NCI-H146 (cell line): ENCODE results near the gene IGF2BP2.
A peak's percentile ranks its signal among the peaks of the same experiment; 100 is the strongest.
"Not testable (repeated sequence)": the region's sequence is repeated elsewhere in the genome, so short reads cannot be mapped to it uniquely, and the experiment has no call there.

Experiments
- DNase-seq: peaks from one replicate; lab custom pipeline; 2025; lab: John Stamatoyannopoulos, UW

Gene IGF2BP2

DNA sequence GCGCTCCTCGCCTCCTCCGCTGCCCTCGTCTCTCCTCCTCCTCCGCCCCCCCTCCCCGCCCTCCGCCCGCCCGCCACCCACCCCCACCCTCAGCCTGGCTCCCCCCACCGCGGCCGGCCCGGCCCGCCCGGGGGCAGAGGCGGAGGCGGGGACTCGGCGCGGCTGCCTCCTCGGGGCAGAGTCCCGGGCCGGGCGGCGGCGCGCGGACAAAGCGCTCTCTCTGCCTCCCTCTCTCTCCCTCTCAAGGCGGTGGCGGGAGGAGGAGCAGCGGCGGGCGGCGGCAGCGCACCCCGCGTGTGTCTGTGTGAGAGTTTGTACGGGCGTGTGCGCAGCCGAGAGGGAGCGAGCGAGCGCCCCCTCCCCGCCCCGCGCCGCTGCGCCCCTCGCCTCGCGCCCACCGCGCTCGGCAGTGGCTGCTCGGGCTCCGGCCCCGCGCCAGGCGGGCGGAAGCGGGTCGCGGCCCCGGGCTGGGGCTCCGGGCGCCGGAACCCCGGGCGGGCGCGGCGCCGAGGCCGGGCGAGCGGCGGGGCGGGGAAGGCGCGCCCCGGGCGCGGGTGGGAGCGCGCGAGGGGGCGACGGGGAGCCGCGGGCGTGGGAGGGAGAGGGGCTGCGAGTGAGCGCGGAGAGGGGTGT, at the start of gene IGF2BP2:
IGF2BP2 (minus strand) TSS at position 37 of the 633 bp plus-strand sequence. CDS start 82 bp downstream, outside the sequence.
- DNase-seq: peak; percentile 66

DNA sequence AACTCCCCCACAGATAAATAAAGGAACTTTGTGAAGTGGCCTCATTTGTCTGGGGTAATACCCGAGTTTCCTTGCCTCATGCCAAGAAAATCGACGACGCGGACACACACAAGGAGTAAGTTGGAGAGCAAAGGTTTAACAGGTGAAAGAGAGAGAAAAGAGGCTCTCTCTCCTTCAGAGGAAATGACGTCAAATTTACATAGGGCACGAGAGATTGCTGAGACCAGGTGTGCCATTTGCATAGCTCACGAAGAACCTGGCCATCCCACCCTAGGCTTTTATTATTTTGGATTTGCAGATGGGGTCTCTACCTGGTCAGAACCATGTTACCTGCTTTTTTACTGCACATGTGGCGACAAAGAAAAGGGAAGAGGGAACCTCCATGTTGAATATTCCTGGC, 49.3 kb upstream of the IGF2BP2 start:
- DNase-seq: peak; percentile 81

DNA sequence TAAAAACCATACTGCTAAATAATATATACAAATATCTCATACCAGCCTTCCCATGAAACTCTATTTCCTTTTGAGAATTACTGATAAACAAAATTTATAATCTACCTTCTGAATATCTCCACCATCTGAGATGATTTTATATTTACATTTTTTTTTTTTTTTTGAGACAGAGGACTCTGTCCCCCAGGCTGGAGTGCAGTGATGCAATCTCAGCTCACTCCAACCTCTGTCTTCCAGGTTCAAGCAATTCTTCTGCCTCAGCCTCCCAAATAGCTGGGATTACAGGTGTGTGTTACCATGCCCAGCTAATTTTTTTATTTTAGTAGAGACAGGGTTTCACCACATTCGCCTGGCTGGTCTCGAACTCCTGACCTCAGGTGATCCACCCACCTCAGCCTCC, 42.8 kb upstream of the IGF2BP2 start:
- no peak for DNase-seq

DNA sequence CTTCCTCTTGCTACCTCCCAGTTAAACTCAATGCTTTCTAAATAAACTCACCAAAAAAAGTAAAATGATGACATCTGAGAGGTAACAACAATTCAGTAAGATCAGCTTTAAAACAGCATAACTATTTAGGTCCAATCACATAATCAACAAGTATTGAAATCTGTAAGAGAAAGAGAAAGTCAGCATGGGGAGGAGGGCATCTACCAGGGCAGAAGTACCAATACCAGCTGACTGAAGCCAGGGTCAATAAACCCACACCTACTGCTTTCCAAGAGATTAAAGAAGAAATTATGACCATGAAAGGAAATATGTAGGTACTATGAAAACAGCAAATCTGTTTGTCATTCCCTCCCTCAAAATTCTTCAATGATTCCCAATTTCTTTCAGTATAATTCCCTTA, 42.2 kb upstream of the IGF2BP2 start:
- DNase-seq: no peak

DNA sequence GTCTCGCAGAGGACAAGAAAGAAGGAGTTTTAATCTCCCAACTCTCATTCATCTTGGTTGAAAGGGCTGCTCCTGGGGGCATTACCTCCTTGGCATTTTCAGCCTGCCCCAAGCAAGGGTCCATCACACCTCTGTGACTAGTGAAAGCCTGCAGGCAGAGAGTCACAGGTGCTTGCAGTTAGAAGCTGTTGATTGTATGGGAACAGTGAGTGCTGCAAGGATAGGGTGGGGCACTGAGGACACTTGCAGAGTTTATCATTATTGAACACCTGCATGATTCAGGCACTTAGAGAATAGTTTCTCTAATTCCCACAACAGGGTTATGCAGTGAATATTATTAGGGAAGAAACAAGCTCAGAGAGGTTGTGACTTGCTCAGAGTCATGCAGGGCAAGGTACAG, 41.7 kb upstream of the IGF2BP2 start:
- DNase-seq: no peak

DNA sequence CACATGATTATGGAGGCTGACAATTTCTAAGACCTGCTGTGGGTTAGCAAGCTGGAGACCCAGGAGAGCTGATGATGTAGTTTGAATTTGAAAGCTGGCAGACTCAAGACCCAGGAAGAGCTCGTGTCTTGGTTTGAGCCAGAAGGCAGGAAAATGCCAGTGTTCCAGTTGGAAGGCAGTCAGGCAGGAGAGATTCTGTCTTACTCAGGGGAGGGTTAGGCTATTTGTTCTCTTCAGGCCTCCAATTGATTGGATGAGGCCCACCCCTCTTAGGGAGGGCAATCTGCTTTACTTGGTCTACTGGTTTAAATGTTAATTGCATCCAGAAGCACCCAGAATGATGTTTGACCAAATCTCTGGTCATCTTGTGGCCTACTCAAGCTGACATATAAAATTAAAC, 40.4 kb upstream of the IGF2BP2 start:
- DNase-seq: no peak

DNA sequence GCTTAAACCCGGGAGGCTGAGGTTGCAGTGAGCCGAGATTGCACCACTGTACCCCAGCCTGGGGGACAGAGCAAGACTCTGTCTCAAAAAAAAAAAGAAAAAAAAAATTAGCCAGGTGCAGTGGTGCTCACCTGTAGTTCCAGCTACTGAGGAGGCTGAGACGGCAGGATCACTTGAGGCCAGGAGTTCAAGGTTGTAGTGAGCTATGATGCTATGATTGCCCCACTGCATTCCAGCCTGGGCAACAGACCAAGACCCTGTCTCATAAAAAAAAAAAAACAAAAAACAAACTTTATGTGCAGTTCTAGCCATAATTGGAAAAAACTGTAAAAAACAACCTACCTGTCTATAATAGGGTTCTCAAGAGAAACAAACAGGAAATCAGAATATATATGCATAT, 39.9 kb upstream of the IGF2BP2 start:
- DNase-seq: no peak

DNA sequence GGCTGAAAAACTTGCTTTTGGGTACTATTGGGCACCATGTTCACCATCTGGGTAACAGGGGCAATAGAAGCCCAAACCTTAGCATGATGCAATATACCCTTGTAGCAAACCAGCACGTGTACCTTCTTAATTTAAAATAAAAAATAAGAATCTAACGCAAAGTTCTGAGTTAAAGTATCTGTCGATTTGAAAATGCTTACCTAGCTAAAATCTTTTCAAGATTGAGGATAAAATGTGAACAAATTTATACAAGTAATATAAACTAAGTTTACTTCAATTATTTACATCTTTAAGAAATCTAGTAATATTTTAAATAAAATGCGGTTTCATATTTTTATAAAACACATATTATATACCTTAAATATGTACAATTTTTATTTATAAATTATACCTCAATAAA, 38.1 kb upstream of the IGF2BP2 start:
- no peak for DNase-seq

DNA sequence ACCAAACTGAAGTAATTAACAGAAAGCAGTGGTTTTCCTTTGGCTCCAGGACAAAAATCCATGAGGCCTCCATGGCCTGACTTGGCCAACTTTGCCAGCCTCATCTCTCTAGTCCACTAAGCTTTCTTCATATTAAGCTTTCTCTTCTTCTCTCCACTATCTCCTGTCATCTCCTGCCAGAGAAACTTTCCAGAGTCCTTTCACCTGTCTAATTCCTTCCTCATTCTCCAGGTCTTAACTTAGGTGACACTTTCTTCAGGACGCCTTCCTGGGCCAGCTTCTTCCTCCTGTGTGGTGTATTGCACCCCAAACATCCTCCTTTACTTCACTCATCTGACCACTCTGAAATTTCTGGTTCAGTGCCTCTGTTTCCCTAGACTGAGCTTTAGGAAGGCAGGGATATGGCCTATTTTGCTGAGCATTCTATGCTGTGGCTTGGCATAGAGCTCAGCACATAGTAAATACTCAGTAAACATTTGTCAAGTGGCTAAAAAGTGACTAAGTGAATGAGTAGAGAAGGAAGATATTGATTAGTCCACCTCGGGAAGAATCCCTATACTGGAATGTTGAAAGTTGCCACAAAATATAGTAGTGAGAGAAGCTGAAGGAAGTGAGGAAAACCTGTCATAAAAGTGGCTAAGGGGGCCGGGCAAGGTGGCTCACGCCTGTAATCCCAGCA, 34.6 kb upstream of the IGF2BP2 start:
- no peak for DNase-seq

DNA sequence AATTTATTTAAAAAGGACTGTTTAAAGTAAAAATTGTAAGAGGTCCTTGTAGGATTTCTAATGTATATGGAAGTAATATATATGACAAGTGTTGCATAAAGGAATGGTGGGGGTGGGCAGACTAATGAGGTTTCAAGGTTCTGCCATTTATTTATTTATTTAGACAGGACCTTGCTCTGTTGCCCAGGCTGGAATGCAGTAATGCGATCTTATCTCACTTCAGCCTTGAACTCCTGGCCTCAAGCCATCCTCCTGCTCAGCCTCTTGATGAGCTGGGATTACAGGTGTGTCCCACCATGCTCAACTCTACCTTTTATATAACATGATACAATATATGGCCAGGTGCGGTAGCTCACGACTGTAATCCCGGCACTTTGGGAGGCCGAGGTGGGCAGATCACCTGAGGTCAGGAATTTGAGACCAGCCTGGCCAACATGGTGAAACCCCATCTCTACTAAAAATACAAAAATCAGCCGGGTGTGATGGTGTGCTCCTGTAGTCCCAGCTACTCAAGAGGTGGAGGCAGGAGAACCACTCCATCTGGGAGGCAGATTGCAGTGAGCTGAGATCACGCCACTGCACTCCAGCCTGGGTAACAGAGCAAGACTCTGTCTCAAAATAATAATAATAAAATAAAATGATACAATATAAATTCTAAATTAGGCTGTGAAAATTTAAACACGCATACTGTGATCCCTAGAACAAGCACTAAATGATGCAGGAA, 33.8 kb upstream of the IGF2BP2 start:
- DNase-seq: no peak

DNA sequence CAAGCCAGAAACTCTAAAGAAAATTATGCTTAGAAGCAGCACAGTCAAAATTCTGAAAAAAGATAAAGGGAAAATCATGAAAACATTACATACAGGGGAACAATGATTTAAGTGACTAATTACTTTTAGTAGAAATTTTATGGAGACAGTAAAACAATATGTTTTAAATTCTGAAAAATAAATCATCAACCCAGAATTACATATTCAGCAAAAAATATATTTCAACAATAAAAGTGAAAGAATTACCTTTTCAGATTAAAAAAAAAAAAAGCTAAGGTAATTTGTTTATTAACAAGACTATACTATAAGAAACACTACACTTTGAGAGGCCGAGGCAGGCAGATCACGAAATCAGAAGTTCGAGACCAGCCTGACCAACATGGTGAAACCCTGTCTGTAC, 32.4 kb upstream of the IGF2BP2 start:
- no peak for DNase-seq

DNA sequence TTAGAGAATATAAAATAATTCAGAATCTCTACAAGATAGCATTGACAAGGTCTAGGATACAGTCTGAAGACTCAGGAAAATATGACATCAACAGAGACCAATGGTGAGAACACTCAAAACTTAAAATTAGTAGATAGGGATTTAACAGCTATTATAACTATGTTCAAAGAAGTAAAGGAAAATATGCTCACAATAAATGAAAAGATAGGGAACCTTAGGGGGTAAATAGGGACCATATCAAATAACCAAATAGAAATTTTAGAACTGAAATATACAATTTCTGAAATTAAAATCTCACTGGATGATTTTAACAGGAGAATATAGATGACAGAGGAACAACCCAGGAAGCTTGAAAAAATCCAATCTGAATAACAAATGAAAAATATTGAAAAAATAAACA, 31.8 kb upstream of the IGF2BP2 start:
- DNase-seq: no peak

DNA sequence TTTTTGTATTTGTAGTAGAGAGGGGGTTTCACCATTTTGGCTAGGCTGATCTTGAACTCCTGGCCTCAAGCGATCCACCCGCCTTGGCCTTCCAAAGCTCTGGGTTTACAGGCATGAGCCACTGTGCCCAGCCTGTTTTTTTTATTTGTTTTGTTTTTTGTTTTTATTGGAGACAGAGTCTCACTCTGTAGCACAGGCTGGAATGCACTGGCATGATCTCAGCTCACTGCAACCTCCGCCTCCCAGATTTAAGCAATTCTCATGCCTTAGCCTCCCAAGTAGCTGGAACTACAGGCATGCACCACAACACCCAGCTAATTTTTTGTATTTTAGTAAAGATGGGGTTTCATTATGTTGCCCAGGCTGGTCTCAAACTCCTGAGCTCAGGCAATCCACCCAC, 28.9 kb upstream of the IGF2BP2 start:
- DNase-seq: not testable (repeated sequence)

DNA sequence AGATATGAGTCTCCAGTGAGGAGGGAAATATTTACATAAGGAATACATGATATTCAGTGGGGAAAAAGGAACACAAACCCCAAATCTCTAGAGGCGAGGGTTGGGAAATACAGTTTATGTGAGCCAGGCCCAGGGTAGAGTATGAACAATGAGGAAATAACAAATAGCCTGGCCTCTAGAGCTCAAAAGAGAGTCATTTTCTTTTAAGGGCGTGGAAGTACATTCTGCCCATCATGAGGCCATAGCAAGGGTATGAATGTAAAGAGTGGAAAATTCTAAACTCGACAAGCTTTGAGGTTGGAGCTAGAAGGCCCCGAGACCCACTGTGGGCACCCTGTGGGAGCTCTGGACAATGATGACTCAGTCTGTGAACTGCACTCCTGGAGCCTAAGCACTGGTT, 27.8 kb upstream of the IGF2BP2 start:
- no peak for DNase-seq

DNA sequence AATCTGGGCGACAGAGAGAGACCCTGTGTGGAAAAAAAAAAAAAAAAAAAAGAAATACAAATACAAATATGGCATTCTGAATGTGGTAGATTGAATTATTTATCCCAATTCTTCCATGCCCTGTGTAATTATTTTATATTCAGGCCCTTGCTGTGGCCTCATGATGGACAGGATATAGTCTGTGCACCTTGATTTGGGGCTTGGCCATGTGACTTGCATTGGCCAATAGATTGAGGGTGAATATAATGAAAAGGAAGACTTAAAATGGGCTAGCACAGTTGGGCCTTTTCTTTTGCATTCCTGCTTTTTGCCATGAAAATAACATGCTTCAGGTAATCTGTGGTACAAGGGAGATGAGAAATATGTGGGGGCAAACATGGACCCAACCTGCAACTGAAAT, 27.1 kb upstream of the IGF2BP2 start:
- DNase-seq: no peak

DNA sequence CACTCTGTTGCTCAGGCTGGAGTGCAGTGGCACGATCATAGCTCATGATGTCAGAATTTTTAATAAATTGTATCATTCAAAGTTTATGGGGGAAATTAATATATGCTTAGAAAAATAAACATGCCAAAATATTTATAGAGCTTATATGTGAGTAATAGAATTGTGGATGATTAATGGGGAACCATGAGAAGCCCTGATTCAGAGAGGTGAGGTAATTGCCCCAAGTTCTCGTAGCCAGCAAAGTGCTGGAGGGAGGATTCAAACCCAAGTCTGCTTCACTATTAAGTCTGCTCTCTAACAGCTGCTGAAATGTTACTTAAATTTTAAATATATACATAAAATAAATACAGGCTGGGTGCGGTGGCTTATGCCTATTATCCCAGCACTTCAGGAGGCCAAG, 26.2 kb upstream of the IGF2BP2 start:
- DNase-seq: no peak

DNA sequence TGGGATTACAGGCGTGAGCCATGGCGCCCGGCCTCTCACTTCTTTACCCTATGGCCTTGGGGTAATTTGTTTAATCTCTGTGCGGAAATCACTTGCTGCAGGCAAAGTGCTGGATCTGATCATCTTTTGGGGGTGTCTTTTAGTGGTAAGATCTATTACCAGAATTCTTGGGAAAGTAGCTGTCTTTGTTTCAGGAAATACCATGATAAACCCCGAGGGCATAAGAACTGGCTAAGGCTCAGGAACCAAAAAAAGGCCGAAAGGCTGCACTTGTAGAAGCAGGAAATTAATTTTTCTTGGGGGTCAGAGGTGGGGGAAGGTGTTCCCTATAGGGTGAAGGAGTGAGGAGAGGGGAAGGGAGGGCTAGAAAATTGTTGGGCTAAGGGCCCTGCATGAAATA, 22.7 kb upstream of the IGF2BP2 start:
- no peak for DNase-seq

DNA sequence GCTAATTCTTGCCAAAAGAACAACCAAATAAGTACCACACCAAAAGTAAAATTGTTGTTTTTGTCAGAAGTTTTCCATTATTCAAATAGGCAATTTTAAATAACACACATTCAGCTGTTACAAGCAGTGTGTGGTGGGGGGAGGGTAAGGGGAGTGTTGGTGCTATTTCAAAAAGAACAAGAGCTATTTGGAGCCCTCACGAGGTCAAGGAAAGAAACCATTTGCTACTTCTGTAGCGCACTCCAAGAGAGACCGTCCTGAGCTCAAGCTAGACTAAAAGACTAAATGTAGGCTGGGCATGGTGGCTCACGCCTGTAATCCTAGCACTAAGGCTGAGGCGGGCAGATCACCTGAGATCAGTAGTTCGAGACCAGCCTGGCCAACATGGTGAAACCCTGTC, 21.2 kb upstream of the IGF2BP2 start:
- DNase-seq: no peak

DNA sequence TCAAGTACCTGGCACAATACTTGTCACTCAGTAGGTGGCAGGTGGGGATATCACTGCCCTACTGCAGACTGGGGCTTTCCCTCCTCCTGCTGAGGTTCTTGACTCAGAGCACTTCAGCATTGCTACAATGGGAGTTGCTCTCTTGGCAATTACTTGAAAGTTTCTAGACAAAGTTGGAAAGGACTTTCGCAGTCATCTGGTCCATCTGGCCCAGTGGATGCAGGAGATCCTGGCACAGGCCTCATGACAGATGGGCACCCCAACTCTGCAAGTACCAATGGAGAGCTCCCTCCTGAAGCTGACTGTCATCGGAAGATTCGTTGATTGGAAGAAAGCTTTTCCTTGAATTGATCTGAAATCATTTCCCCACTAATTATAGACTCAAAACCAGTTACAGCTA, 19.2 kb upstream of the IGF2BP2 start:
- no peak for DNase-seq

DNA sequence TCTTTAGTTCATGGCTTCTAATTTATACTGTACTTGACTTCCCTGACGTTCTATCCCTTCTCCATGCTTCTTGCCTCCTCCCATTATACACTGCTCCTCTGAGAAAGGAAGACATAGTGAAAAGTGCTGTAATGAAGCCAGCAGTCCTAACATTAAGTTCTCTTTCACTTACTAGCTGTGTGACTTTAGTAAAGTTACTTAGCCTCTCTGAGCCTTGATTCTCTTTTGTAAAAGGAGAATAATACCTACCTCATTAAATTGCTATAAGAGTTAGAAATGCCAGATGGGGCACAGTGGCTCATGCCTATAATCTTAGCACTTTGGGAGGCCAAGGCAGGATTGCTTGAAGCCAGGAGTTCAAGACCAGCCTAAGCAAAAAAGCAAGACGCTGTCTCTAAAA, 18.8 kb upstream of the IGF2BP2 start:
- DNase-seq: no peak

DNA sequence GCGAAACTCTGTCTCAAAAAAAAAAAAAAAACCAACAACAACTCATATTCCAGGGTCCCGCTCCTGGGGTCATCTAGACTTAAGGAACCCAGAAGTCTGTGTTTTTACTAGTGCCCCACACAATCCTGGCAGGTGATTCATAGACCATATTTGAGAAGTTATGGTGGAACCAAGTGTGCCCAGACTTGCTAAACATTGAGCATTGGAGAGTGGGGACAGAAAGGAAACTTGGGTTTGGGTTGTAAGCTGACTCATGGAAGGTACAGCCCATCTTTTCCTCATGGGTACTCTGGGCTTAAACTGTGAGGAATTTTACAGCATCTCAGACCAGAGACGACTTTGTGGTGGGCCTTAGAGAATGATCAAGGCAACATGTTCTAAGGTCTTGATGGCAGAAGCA, 18.3 kb upstream of the IGF2BP2 start:
- no peak for DNase-seq

DNA sequence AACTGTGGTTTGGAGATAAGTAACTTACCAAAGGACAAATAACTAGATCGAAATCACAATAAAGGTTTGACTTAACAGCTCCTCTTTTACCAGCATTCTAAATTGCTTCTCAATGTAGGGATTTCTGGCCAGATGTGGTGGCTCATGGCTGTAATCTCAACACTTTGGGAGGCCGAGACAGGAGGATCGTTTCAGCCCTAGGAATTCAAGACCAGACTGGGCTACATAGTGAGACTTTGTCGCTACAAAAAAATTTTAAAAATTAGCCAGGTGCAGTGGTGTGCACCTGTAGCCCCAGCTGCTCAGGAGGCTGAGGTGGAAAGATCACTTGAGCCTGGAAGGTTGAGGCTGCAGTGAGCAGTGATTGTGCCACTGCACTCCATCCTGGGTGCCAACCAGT, 17.4 kb upstream of the IGF2BP2 start:
- DNase-seq: no peak

DNA sequence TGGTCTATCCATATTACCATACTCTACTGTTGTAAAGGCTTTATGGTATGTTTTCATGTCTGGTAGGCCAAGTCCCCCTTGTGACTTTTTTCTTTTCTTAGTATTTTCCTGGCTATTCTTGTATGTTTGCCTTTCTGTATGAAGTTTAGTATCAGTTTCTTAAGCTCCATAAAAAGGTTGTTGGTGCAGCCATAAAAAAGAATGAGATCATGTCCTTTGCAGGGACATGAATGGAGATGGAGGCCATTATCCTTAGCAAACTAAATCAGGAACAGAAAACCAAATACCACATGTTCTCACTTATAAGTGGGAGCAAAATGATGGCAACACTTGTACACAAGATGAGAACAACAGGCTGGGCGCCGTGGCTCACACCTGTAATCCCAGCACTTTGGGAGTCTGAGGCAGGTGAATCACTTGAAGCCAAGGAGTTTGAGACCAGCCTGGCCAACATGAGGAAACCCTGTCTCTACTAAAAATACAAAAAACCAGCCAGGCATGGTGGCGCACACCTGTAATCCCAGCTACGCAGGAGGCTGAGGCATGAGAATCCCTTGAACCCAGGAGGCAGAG, 13.7 kb upstream of the IGF2BP2 start:
- DNase-seq: not testable (repeated sequence)
